Fibroblast of lung (primary cell): Measurements from ENCODE around the gene IL3. TPM values are rescaled to one million over a fixed set of nuclear protein-coding genes. Genes with fewer than 3 reads are reported as not detected.

Experiments
- DNase-seq, 2 donors: peaks; one replicate each; pipeline versions ENCODE4 v3.0.0 to v3.0.0-alpha.2; 2010; ENCODE audit warnings: low read depth in 2 of 2
- H2AFZ ChIP-seq: 2 replicates; pipeline ENCODE4 v1.5.1; 2012; ENCODE audit warnings: low read length, control low read depth, inconsistent platforms
- H3K27ac ChIP-seq: 2 replicates; pipeline ENCODE4 v1.5.1; 2011; ENCODE audit warnings: low read length, control low read depth; ENCODE audit not compliant: insufficient read depth
- H3K27me3 ChIP-seq: 2 replicates; pipeline ENCODE4 v1.5.1; 2011; ENCODE audit warnings: mild to moderate bottlenecking, low read length; ENCODE audit not compliant: control insufficient read depth, insufficient read depth
- H3K36me3 ChIP-seq: 2 replicates; pipeline ENCODE4 v1.5.1; 2011; ENCODE audit warnings: low read length; ENCODE audit not compliant: control insufficient read depth, insufficient read depth
- H3K4me1 ChIP-seq: 2 replicates; pipeline ENCODE4 v1.5.1; 2011; ENCODE audit warnings: low read length; ENCODE audit not compliant: control insufficient read depth, insufficient read depth; ENCODE audit errors: extremely low read depth
- H3K4me2 ChIP-seq: 2 replicates; pipeline ENCODE4 v1.5.1; 2011; ENCODE audit warnings: low read length, control low read depth; ENCODE audit not compliant: insufficient read depth; ENCODE audit errors: extremely low read depth
- H3K4me3 ChIP-seq, 4 experiments: fragments of 200-600 bp in 1 of 4; sonication (generic) in 1 of 4; replicated peaks in 1 of 4; 2 replicates each; pipeline ENCODE4 v1.5.1; 2011 to 2016; ENCODE audit warnings: low read length in 4 of 4, low read depth in 3 of 4, mild to moderate bottlenecking in 3 of 4, control low read depth in 2 of 4, inconsistent platforms in 1 of 4, mixed read lengths in 1 of 4; ENCODE audit not compliant: insufficient read depth in 1 of 4; ENCODE audit errors: control extremely low read depth in 1 of 4
- H3K79me2 ChIP-seq: 2 replicates; pipeline ENCODE4 v1.5.1; 2012; ENCODE audit warnings: mild to moderate bottlenecking, low read length, inconsistent platforms; ENCODE audit not compliant: control insufficient read depth, insufficient read depth
- H3K9ac ChIP-seq: 2 replicates; pipeline ENCODE4 v1.5.1; 2011; ENCODE audit warnings: mild to moderate bottlenecking, low read length, control low read depth; ENCODE audit not compliant: insufficient read depth
- H3K9me3 ChIP-seq: 2 replicates; pipeline ENCODE4 v1.5.1; 2012; ENCODE audit warnings: low read depth, low read length; ENCODE audit not compliant: control insufficient read depth, insufficient read depth
- H4K20me1 ChIP-seq: 2 replicates; pipeline ENCODE4 v1.5.1; 2011; ENCODE audit warnings: low read length; ENCODE audit not compliant: control insufficient read depth, insufficient read depth; ENCODE audit errors: extremely low read depth
- EZH2 ChIP-seq: IDR thresholded peaks from 2 replicates; pipeline ENCODE4 v1.5.1; 2012; ENCODE audit warnings: low read length, control low read depth, mild to moderate bottlenecking; ENCODE audit errors: missing control alignments
- polyA plus RNA-seq, 2 donors: library from polyadenylated mRNA; depleted of rRNA in 1 of 2; stranded (reverse) in 1 of 2; unstranded in 1 of 2; fragments of >200 nt; gene quantifications; 2 replicates each; pipeline ENCODE4 v1.2.1, GENCODE V29; 2011 to 2012; ENCODE audit warnings: missing spikeins in 1 of 2
- total RNA-seq: library from RNA; depleted of rRNA; stranded (reverse); fragments of >200 nt; gene quantifications from 2 replicates; pipeline ENCODE4 v1.2.1, GENCODE V29; 2014
- TF ChIP-seq, protein P1 (sequence below), 2 donors: IDR thresholded peaks in 1 of 2; conservative IDR thresholded peaks in 1 of 2; 1 replicate in 1 of 2; 2 replicates in 1 of 2; pipeline ENCODE4 v1.5.1; 2011 to 2012; ENCODE audit warnings: low read length in 2 of 2, control low read depth in 1 of 2, inconsistent platforms in 1 of 2, low read depth in 1 of 2, mild to moderate bottlenecking in 1 of 2

IL3 gene
- total and polyA plus RNA-seq, 2 donors (not counting 1 experiment from before 2014, with no cell fraction given), result not detected

GRCh38 chr5:132087176-132087575 is 26.7 kb downstream of the IL3 start:
- no peak for TF ChIP-seq EZH2
- TF ChIP-seq, protein P1, sequence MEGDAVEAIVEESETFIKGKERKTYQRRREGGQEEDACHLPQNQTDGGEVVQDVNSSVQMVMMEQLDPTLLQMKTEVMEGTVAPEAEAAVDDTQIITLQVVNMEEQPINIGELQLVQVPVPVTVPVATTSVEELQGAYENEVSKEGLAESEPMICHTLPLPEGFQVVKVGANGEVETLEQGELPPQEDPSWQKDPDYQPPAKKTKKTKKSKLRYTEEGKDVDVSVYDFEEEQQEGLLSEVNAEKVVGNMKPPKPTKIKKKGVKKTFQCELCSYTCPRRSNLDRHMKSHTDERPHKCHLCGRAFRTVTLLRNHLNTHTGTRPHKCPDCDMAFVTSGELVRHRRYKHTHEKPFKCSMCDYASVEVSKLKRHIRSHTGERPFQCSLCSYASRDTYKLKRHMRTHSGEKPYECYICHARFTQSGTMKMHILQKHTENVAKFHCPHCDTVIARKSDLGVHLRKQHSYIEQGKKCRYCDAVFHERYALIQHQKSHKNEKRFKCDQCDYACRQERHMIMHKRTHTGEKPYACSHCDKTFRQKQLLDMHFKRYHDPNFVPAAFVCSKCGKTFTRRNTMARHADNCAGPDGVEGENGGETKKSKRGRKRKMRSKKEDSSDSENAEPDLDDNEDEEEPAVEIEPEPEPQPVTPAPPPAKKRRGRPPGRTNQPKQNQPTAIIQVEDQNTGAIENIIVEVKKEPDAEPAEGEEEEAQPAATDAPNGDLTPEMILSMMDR (conservative IDR thresholded peaks at IDR 0.05 in 1 of 2, IDR thresholded peaks at IDR 0.05 in 1 of 2; ENCODE audit: low read depth in 1 of 2, low read length in 2 of 2), result no peak
- peak overlapping the region; percentile 52 for H3K27ac ChIP-seq
- no peaks in the 10 kb centered on the region for H3K27me3 ChIP-seq
- no peaks in the 10 kb centered on the region for H3K9me3 ChIP-seq
- no peak overlapping the region for H3K4me3 ChIP-seq
- no peak overlapping the region for H3K4me2 ChIP-seq
- H4K20me1 ChIP-seq, result no peaks in the 10 kb centered on the region
- H2AFZ ChIP-seq, result no peak overlapping the region
- DNase-seq, result no peak
- peaks cover 19% of the 10 kb centered on the region for H3K4me1 ChIP-seq
- H3K36me3 ChIP-seq, result no peaks in the 10 kb centered on the region
- no peak overlapping the region for H3K9ac ChIP-seq
- no peaks in the 10 kb centered on the region for H3K79me2 ChIP-seq

DNA sequence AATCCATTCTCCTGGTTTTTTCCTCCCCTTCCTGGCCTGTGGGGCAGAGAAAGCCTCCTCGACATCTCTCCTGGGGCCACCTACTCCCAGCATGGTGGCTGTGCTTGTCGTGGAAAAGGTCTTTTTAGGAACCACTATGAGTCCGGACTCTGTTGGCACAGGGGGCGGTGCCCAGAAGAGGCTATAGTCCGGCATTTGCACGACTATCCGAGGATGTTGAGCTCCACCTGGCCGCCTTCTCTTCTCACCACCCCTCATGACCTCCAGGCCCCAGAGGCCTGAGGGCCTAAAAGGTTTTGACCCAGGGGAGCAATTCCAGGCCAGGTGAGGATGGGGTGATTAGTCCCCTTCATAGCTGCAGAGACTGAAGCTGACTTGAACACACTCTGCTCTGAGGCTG is 27.2 kb downstream of the IL3 start:
- H3K36me3 ChIP-seq, result no peaks in the 10 kb centered on the region
- H3K9ac ChIP-seq, result no peak overlapping the region
- no peak overlapping the region for H3K4me3 ChIP-seq
- no peaks in the 10 kb centered on the region for H3K27me3 ChIP-seq
- no peak overlapping the region for H3K4me2 ChIP-seq
- H2AFZ ChIP-seq, result no peak overlapping the region
- H3K9me3 ChIP-seq, result no peaks in the 10 kb centered on the region
- DNase-seq, result no peak
- H3K79me2 ChIP-seq, result no peaks in the 10 kb centered on the region
- no peaks in the 10 kb centered on the region for H4K20me1 ChIP-seq
- peaks cover 19% of the 10 kb centered on the region for H3K4me1 ChIP-seq
- H3K27ac ChIP-seq, result no peak overlapping the region
- TF ChIP-seq, protein P1 (conservative IDR thresholded peaks at IDR 0.05 in 1 of 2, IDR thresholded peaks at IDR 0.05 in 1 of 2; ENCODE audit: low read depth in 1 of 2, low read length in 2 of 2), result no peak
- no peak for TF ChIP-seq EZH2

- Histone ChIP-seq H3K36me3 (no peaks in the 10 kb centered on the region), H3K9me3 (no peaks in the 10 kb centered on the region), H3K4me3 (no peak overlapping the region), H4K20me1 (no peaks in the 10 kb centered on the region), H3K27me3 (no peaks in the 10 kb centered on the region), H2AFZ (no peak overlapping the region), H3K4me1 (peaks cover 24% of the 10 kb centered on the region), H3K79me2 (no peaks in the 10 kb centered on the region), H3K4me2 (no peak overlapping the region), H3K27ac (no peak overlapping the region), H3K9ac (no peak overlapping the region)
- no peak for TF ChIP-seq EZH2
- TF ChIP-seq, protein P1 (conservative IDR thresholded peaks at IDR 0.05 in 1 of 2, IDR thresholded peaks at IDR 0.05 in 1 of 2; ENCODE audit: low read depth in 1 of 2, low read length in 2 of 2), result no peak
- DNase-seq, result no peak
Observed at GRCh38 chr5:132089363-132089762, 28.9 kb downstream of the IL3 start.
